ENCODE data around the gene ALDH4A1. TPM values are rescaled to one million over a fixed set of nuclear protein-coding genes. Genes with fewer than 3 reads are reported as not detected.

ALDH4A1 gene
- total RNA-seq, 1 experiment from 2014 or later, result 18.4 TPM

GRCh38 chr1:18915341-18915740, 13.0 kb upstream of the ALDH4A1 start:
- no TSS peak for BruUV-seq (replicated peaks)
- no peak for TF ChIP-seq EZH2 (IDR thresholded peaks at IDR 0.05; ENCODE audit: borderline replicate concordance, low read depth, low read length, poor library complexity, severe bottlenecking)
- TF ChIP-seq CTCF (conservative IDR thresholded peaks at IDR 0.05; ENCODE audit: low read depth, low read length), result no peak
- H3K4me3 ChIP-seq (ENCODE audit: low read depth, low read length, poor library complexity, severe bottlenecking), result no peak overlapping the region
- ChIA-PET CTCF (no interaction called here), POLR2A (ENCODE audit: low non-redundant PET) (no interaction called here)
- no peak for DNase-seq (ENCODE audit: low spot score)
- peaks cover 6% of the 10 kb centered on the region for H3K36me3 ChIP-seq (ENCODE audit: insufficient read depth, low read length, poor library complexity, severe bottlenecking)
- H3K4me1 ChIP-seq (ENCODE audit: insufficient read depth, low read length, poor library complexity, severe bottlenecking), result peaks cover 5% of the 10 kb centered on the region
- H3K27ac ChIP-seq (ENCODE audit: low read depth, low read length, poor library complexity, severe bottlenecking), result no peak overlapping the region
- no peaks in the 10 kb centered on the region for H3K9me3 ChIP-seq (ENCODE audit: low read depth, low read length, poor library complexity, severe bottlenecking)
- H3K27me3 ChIP-seq (replicated peaks; ENCODE audit: insufficient read depth, low read depth, low read length, poor library complexity), result no peaks in the 10 kb centered on the region
- intact Hi-C loops (cut with micrococcal nuclease; ENCODE audit: unreplicated experiment), result no loop called here

- Histone ChIP-seq H3K36me3 (ENCODE audit: insufficient read depth, low read length, poor library complexity, severe bottlenecking) (peaks cover 14% of the 10 kb centered on the region), H3K4me3 (ENCODE audit: low read depth, low read length, poor library complexity, severe bottlenecking) (no peak overlapping the region), H3K9me3 (ENCODE audit: low read depth, low read length, poor library complexity, severe bottlenecking) (no peaks in the 10 kb centered on the region), H3K27me3 (replicated peaks; ENCODE audit: insufficient read depth, low read depth, low read length, poor library complexity) (no peaks in the 10 kb centered on the region), H3K4me1 (ENCODE audit: insufficient read depth, low read length, poor library complexity, severe bottlenecking) (peaks cover 8% of the 10 kb centered on the region), H3K27ac (ENCODE audit: low read depth, low read length, poor library complexity, severe bottlenecking) (peak overlapping the region; percentile 2)
- intact Hi-C loops (cut with micrococcal nuclease; ENCODE audit: unreplicated experiment), result no loop called here
- DNase-seq (ENCODE audit: low spot score), result peak; percentile 83
- CTCF ChIA-PET, result interaction anchor here (0.5 to 1.7 kb wide), 28 partner anchors 9 to 741 kb away, joined by 3 to 18 read pairs (median 3); partner anchors contain the start of genes ALDH4A1 and IFFO2
- POLR2A ChIA-PET (ENCODE audit: low non-redundant PET), result no interaction called here
- BruUV-seq (replicated peaks), result no TSS peak
- TF ChIP-seq CTCF (conservative IDR thresholded peaks at IDR 0.05; ENCODE audit: low read depth, low read length) (peak; percentile 100), EZH2 (IDR thresholded peaks at IDR 0.05; ENCODE audit: borderline replicate concordance, low read depth, low read length, poor library complexity, severe bottlenecking) (no peak)
These were observed 10.9 kb upstream of the ALDH4A1 start for GRCh38 chr1:18913065-18913835.

- Histone ChIP-seq H3K4me1 (ENCODE audit: insufficient read depth, low read length, poor library complexity, severe bottlenecking) (peaks cover 8% of the 10 kb centered on the region), H3K36me3 (ENCODE audit: insufficient read depth, low read length, poor library complexity, severe bottlenecking) (peaks cover 14% of the 10 kb centered on the region), H3K27ac (ENCODE audit: low read depth, low read length, poor library complexity, severe bottlenecking) (peak overlapping the region; percentile 19), H3K9me3 (ENCODE audit: low read depth, low read length, poor library complexity, severe bottlenecking) (no peaks in the 10 kb centered on the region), H3K27me3 (replicated peaks; ENCODE audit: insufficient read depth, low read depth, low read length, poor library complexity) (no peaks in the 10 kb centered on the region), H3K4me3 (ENCODE audit: low read depth, low read length, poor library complexity, severe bottlenecking) (no peak overlapping the region)
- CTCF ChIA-PET, result interaction anchor here (0.9 to 1.7 kb wide), 14 partner anchors 9 to 739 kb away, joined by 3 to 18 read pairs (median 4); partner anchors contain the start of genes ALDH4A1 and IFFO2
- no TSS peak for BruUV-seq (replicated peaks)
- POLR2A ChIA-PET (ENCODE audit: low non-redundant PET), result no interaction called here
- TF ChIP-seq CTCF (conservative IDR thresholded peaks at IDR 0.05; ENCODE audit: low read depth, low read length) (no peak), EZH2 (IDR thresholded peaks at IDR 0.05; ENCODE audit: borderline replicate concordance, low read depth, low read length, poor library complexity, severe bottlenecking) (no peak)
- intact Hi-C loops (cut with micrococcal nuclease; ENCODE audit: unreplicated experiment), result no loop called here
- DNase-seq (ENCODE audit: low spot score), result no peak
These were observed 10.2 kb upstream of the ALDH4A1 start for GRCh38 chr1:18912550-18912949.
